ENCODE results near the gene TEX261.
A peak's percentile ranks its signal among the peaks of the same experiment; 100 is the strongest.

Gene TEX261

GRCh38 chr2:70959851-70960832 lies 34.5 kb downstream of the TEX261 start:
- no peak for TF ChIP-seq EZH2phosphoT487 (conservative IDR thresholded peaks at IDR 0.05; ENCODE audit: low read length)
- TF ChIP-seq, protein P1, sequence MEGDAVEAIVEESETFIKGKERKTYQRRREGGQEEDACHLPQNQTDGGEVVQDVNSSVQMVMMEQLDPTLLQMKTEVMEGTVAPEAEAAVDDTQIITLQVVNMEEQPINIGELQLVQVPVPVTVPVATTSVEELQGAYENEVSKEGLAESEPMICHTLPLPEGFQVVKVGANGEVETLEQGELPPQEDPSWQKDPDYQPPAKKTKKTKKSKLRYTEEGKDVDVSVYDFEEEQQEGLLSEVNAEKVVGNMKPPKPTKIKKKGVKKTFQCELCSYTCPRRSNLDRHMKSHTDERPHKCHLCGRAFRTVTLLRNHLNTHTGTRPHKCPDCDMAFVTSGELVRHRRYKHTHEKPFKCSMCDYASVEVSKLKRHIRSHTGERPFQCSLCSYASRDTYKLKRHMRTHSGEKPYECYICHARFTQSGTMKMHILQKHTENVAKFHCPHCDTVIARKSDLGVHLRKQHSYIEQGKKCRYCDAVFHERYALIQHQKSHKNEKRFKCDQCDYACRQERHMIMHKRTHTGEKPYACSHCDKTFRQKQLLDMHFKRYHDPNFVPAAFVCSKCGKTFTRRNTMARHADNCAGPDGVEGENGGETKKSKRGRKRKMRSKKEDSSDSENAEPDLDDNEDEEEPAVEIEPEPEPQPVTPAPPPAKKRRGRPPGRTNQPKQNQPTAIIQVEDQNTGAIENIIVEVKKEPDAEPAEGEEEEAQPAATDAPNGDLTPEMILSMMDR (IDR thresholded peaks at IDR 0.05; ENCODE audit: insufficient read depth, low read length, poor library complexity, severe bottlenecking): peak; percentile 23
- no peak overlapping the region for H3K4me2 ChIP-seq (ENCODE audit: low read depth, low read length, poor library complexity, severe bottlenecking)
- no peaks in the 10 kb centered on the region for H3K79me2 ChIP-seq (ENCODE audit: insufficient read depth, low read length)
- H4K20me1 ChIP-seq (ENCODE audit: low read depth, low read length): no peaks in the 10 kb centered on the region
- no peaks in the 10 kb centered on the region for H3K36me3 ChIP-seq (ENCODE audit: low read length)
- no peak overlapping the region for H3K9ac ChIP-seq (ENCODE audit: low read length)
- no peak overlapping the region for H3K27ac ChIP-seq (ENCODE audit: low read depth, low read length)
- no peaks in the 10 kb centered on the region for H3K9me2 ChIP-seq (replicated peaks; ENCODE audit: insufficient read depth, low read length)
- H3F3A ChIP-seq (ENCODE audit: insufficient read depth): no peaks in the 10 kb centered on the region
- no peak overlapping the region for H3K4me3 ChIP-seq (ENCODE audit: insufficient read depth, low read length, poor library complexity, severe bottlenecking)
- no peak overlapping the region for H2AFZ ChIP-seq (ENCODE audit: low read depth, low read length, severe bottlenecking)
- H3K27me3 ChIP-seq (ENCODE audit: low read length): no peaks in the 10 kb centered on the region
- no peaks in the 10 kb centered on the region for H3K9me3 ChIP-seq (ENCODE audit: insufficient read depth, low read length)

- Histone ChIP-seq H3K4me2 (ENCODE audit: low read depth, low read length, poor library complexity, severe bottlenecking) (no peak overlapping the region), H4K20me1 (ENCODE audit: low read depth, low read length) (no peaks in the 10 kb centered on the region), H2AFZ (ENCODE audit: low read depth, low read length, severe bottlenecking) (no peak overlapping the region), H3K27me3 (ENCODE audit: low read length) (no peaks in the 10 kb centered on the region), H3K79me2 (ENCODE audit: insufficient read depth, low read length) (no peaks in the 10 kb centered on the region), H3K36me3 (ENCODE audit: low read length) (no peaks in the 10 kb centered on the region), H3K9ac (ENCODE audit: low read length) (no peak overlapping the region), H3K27ac (ENCODE audit: low read depth, low read length) (no peak overlapping the region), H3K4me3 (ENCODE audit: insufficient read depth, low read length, poor library complexity, severe bottlenecking) (no peak overlapping the region), H3K9me2 (replicated peaks; ENCODE audit: insufficient read depth, low read length) (no peaks in the 10 kb centered on the region), H3F3A (ENCODE audit: insufficient read depth) (no peaks in the 10 kb centered on the region), H3K9me3 (ENCODE audit: insufficient read depth, low read length) (no peaks in the 10 kb centered on the region)
- TF ChIP-seq EZH2phosphoT487 (conservative IDR thresholded peaks at IDR 0.05; ENCODE audit: low read length): no peak
- TF ChIP-seq, protein P1 (IDR thresholded peaks at IDR 0.05; ENCODE audit: insufficient read depth, low read length, poor library complexity, severe bottlenecking): no peak
Measured at GRCh38 chr2:70959271-70959761, 35.4 kb downstream of the TEX261 start.

GRCh38 chr2:70958759-70959158 lies 35.9 kb downstream of the TEX261 start:
- no peak for TF ChIP-seq EZH2phosphoT487 (conservative IDR thresholded peaks at IDR 0.05; ENCODE audit: low read length)
- TF ChIP-seq, protein P1 (IDR thresholded peaks at IDR 0.05; ENCODE audit: insufficient read depth, low read length, poor library complexity, severe bottlenecking): no peak
- Histone ChIP-seq H3K4me2 (ENCODE audit: low read depth, low read length, poor library complexity, severe bottlenecking) (no peak overlapping the region), H3K9me3 (ENCODE audit: insufficient read depth, low read length) (no peaks in the 10 kb centered on the region), H3K36me3 (ENCODE audit: low read length) (no peaks in the 10 kb centered on the region), H3K79me2 (ENCODE audit: insufficient read depth, low read length) (no peaks in the 10 kb centered on the region), H3K27me3 (ENCODE audit: low read length) (no peaks in the 10 kb centered on the region), H4K20me1 (ENCODE audit: low read depth, low read length) (no peaks in the 10 kb centered on the region), H3K27ac (ENCODE audit: low read depth, low read length) (no peak overlapping the region), H3K4me3 (ENCODE audit: insufficient read depth, low read length, poor library complexity, severe bottlenecking) (no peak overlapping the region), H3F3A (ENCODE audit: insufficient read depth) (no peaks in the 10 kb centered on the region), H2AFZ (ENCODE audit: low read depth, low read length, severe bottlenecking) (no peak overlapping the region), H3K9ac (ENCODE audit: low read length) (no peak overlapping the region), H3K9me2 (replicated peaks; ENCODE audit: insufficient read depth, low read length) (no peaks in the 10 kb centered on the region)
